IPS-18a (cell line): Measurements from ENCODE around the gene LIX1.
"Not testable (repeated sequence)": the region's sequence is repeated elsewhere in the genome, so short reads cannot be mapped to it uniquely, and the experiment has no call there.

ENCODE experiments used
- H3K27ac ChIP-seq: one replicate; pipeline ENCODE4 v1.5.1; 2013; ENCODE audit warnings: low read length
- H3K27me3 ChIP-seq: one replicate; pipeline ENCODE4 v1.6.1; 2013; ENCODE audit warnings: mild to moderate bottlenecking, low read length; ENCODE audit not compliant: control insufficient read depth, insufficient read depth
- H3K36me3 ChIP-seq: one replicate; pipeline ENCODE4 v1.6.1; 2013; ENCODE audit warnings: low read depth, low read length; ENCODE audit not compliant: control insufficient read depth
- H3K4me1 ChIP-seq: one replicate; pipeline ENCODE4 v1.6.1; 2013; ENCODE audit warnings: low read depth, low read length; ENCODE audit not compliant: control insufficient read depth
- H3K4me3 ChIP-seq: one replicate; pipeline ENCODE4 v1.5.1; 2013; ENCODE audit warnings: low read length
- H3K9ac ChIP-seq: one replicate; pipeline ENCODE4 v1.6.1; 2013; ENCODE audit warnings: mild to moderate bottlenecking, low read length, moderate library complexity
- H3K9me3 ChIP-seq: one replicate; pipeline ENCODE4 v1.6.1; 2013; ENCODE audit warnings: low read depth, low read length; ENCODE audit not compliant: control insufficient read depth

LIX1 gene

GRCh38 chr5:97141031-97141430 lies 1.4 kb downstream of the LIX1 start:
- Histone ChIP-seq H3K9me3 (no peaks in the 10 kb centered on the region), H3K36me3 (no peaks in the 10 kb centered on the region), H3K27ac (no peak overlapping the region), H3K9ac (no peak overlapping the region), H3K27me3 (no peaks in the 10 kb centered on the region), H3K4me3 (peak overlapping the region; percentile 49), H3K4me1 (peaks cover 33% of the 10 kb centered on the region)

DNA sequence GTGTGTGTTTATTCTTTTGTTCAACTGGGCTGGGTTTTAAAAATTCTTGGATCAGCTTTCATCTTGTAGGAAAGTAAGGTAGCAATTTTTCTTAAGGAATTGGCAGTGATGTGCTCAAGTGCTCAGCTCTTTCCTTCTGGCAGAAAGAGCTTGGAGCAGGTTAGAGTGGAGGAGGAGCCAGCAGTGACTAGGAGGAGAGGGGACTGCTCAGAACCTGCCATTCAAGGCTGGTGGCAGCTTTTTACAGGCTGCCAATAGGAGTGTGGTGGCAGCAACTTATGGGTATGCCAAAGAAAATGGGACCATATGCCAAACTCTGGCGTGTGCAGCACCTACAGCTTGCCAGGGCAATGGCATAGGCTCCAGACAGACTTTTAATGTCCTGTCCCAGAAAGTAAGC lies 2.2 kb downstream of the LIX1 start:
- not testable (repeated sequence) for H3K27me3 ChIP-seq, H3K9ac ChIP-seq, H3K9me3 ChIP-seq, H3K36me3 ChIP-seq, H3K27ac ChIP-seq
- peak overlapping the region; percentile 49 for H3K4me3 ChIP-seq
- peaks cover 34% of the 10 kb centered on the region for H3K4me1 ChIP-seq

DNA sequence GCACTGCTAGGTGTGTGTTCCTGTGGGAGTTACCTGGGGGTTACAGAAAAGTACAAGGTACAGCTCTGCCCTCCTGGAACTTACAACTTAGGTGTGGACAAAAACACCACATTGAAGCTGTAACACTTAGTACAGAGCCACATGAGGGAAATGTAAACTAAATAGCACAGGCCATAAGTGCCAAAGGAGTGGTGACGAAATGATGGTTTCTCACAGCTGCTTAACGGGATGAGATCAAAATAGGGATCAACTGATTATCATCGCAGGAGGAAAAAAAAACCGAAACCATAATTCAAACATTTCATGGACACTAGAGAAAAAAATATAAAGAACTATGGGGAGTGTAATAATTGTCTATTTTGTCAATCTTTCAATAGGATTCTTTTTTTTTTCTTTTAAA lies 5.9 kb downstream of the LIX1 start:
- H3K9ac ChIP-seq, result no peak overlapping the region
- H3K27ac ChIP-seq, result no peak overlapping the region
- H3K4me3 ChIP-seq, result no peak overlapping the region
- H3K4me1 ChIP-seq, result peaks cover 25% of the 10 kb centered on the region
- H3K36me3 ChIP-seq, result no peaks in the 10 kb centered on the region
- no peaks in the 10 kb centered on the region for H3K27me3 ChIP-seq
- H3K9me3 ChIP-seq, result no peaks in the 10 kb centered on the region

- Histone ChIP-seq H3K27me3 (no peaks in the 10 kb centered on the region), H3K9ac (no peak overlapping the region), H3K4me3 (no peak overlapping the region), H3K36me3 (no peaks in the 10 kb centered on the region), H3K4me1 (peaks cover 21% of the 10 kb centered on the region), H3K27ac (no peak overlapping the region), H3K9me3 (no peaks in the 10 kb centered on the region)
Measured at GRCh38 chr5:97135868-97136267, 6.5 kb downstream of the LIX1 start.

DNA sequence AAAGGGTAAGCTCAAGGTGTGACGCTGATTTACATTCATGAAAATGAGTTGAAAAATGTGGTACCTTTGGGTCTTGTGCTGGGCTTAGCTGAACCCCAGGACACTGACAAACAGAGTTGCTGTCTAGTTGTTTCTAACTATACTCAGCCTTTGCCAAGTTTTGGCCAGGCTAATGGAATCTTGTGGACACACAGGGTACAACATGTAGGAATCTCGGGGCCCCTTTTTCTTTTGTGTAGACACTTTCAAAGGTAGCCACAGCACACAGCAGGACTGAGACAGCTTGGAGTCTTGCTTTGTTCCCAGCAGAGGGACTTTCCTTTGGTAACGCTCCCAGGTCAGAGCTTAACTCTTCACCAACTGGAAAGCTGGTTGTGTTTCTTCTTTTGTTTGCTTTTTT lies 7.8 kb downstream of the LIX1 start:
- Histone ChIP-seq H3K4me1 (peaks cover 11% of the 10 kb centered on the region), H3K27ac (peak overlapping the region; percentile 47), H3K9ac (no peak overlapping the region), H3K9me3 (no peaks in the 10 kb centered on the region), H3K27me3 (no peaks in the 10 kb centered on the region), H3K4me3 (no peak overlapping the region), H3K36me3 (no peaks in the 10 kb centered on the region)

DNA sequence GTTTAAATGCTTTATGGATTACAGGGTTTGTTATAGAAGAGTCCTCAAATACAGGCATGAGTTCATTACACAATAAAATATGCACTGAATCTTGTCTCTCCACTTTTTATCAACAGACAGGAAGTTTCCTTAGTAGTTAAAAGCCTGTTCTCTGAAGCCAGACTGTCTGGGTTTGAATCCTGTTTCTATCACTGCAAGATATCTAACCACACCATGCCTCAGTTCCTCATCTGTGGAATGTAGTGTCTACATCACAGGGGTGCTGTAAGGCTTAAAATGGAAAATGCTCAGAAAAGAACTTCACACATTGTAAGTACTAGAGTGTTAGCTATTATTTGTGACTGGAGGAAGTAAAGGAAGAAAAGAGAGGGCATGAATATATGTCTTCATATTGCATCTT lies 9.3 kb downstream of the LIX1 start:
- Histone ChIP-seq H3K4me3 (no peak overlapping the region), H3K36me3 (no peaks in the 10 kb centered on the region), H3K9ac (no peak overlapping the region), H3K27me3 (no peaks in the 10 kb centered on the region), H3K4me1 (peaks cover 11% of the 10 kb centered on the region), H3K9me3 (no peaks in the 10 kb centered on the region), H3K27ac (no peak overlapping the region)

GRCh38 chr5:97131921-97132320 lies 10.5 kb downstream of the LIX1 start:
- Histone ChIP-seq H3K4me3 (no peak overlapping the region), H3K36me3 (no peaks in the 10 kb centered on the region), H3K4me1 (peaks cover 10% of the 10 kb centered on the region), H3K27me3 (no peaks in the 10 kb centered on the region), H3K9ac (no peak overlapping the region), H3K9me3 (no peaks in the 10 kb centered on the region), H3K27ac (no peak overlapping the region)

- Histone ChIP-seq H3K9ac (no peak overlapping the region), H3K27me3 (no peaks in the 10 kb centered on the region), H3K9me3 (no peaks in the 10 kb centered on the region), H3K4me3 (no peak overlapping the region), H3K36me3 (no peaks in the 10 kb centered on the region), H3K4me1 (peaks cover 7% of the 10 kb centered on the region), H3K27ac (no peak overlapping the region)
Measured at GRCh38 chr5:97131139-97131710, 11.2 kb downstream of the LIX1 start.

DNA sequence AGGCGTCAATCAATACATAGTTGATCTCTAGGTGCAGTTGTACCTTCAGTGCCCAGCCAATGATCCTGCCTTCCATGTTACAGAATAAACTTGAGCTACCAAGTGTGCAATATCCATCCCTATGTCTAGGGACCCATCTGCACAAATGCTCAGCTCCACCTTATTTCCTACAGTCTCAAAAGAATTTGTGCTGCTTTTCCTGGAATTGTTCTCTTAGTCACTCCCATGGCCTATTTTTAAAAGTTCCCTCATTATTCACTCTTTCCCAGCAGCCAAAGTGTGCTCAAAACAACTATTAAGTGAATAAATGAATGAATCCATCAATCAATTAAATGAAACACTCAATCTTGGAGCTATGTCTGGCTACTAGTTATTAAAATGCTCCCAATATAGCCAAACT lies 14.7 kb downstream of the LIX1 start:
- no peaks in the 10 kb centered on the region for H3K36me3 ChIP-seq
- H3K27ac ChIP-seq, result no peak overlapping the region
- no peak overlapping the region for H3K4me3 ChIP-seq
- no peaks in the 10 kb centered on the region for H3K9me3 ChIP-seq
- no peaks in the 10 kb centered on the region for H3K4me1 ChIP-seq
- no peak overlapping the region for H3K9ac ChIP-seq
- H3K27me3 ChIP-seq, result no peaks in the 10 kb centered on the region

GRCh38 chr5:97125125-97125683 lies 17.2 kb downstream of the LIX1 start:
- H3K4me1 ChIP-seq, result no peaks in the 10 kb centered on the region
- no peak overlapping the region for H3K27ac ChIP-seq
- H3K9ac ChIP-seq, result no peak overlapping the region
- no peak overlapping the region for H3K4me3 ChIP-seq
- no peaks in the 10 kb centered on the region for H3K27me3 ChIP-seq
- H3K36me3 ChIP-seq, result no peaks in the 10 kb centered on the region
- H3K9me3 ChIP-seq, result no peaks in the 10 kb centered on the region

DNA sequence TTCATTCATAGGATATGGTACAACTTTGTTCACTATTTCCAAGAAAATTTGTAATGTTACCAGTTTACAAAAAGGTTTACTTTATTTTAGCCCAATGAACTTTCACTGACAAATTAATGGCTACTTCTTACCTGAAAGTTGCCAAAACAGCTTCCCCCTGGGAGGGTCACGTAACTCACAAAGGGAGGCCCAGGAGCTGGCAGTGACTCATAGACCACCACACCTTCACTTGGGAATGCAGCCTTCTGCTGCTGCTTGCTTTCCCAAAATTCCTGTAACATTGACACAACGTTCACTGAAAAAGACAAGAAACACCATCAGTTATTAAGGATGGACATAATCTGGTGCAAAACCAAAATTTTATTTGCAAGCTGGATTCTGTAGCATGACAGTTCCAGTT lies 18.1 kb downstream of the LIX1 start:
- Histone ChIP-seq H3K9ac (no peak overlapping the region), H3K4me1 (no peaks in the 10 kb centered on the region), H3K27ac (no peak overlapping the region), H3K9me3 (no peaks in the 10 kb centered on the region), H3K27me3 (no peaks in the 10 kb centered on the region), H3K36me3 (no peaks in the 10 kb centered on the region), H3K4me3 (no peak overlapping the region)

DNA sequence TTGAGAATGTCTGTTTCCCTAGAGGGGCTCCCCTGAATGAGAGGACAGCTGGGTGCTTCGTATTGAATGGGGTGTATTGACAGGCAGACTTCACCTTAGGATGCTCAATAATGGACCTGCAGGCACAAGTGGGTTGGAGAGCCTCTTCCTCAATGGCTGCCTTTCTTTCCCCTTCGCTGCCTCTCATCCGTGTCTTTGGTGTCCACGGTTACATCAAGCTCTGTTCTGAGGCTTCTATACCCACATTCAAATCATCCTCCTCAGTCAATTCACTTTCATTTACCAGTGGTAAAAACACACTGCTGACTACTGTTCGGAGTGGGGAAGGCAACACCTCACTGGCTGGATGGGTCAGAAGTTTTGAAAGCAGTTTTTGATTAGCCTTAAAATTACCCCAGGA lies 20.6 kb downstream of the LIX1 start:
- H3K9ac ChIP-seq, result no peak overlapping the region
- no peaks in the 10 kb centered on the region for H3K36me3 ChIP-seq
- no peaks in the 10 kb centered on the region for H3K9me3 ChIP-seq
- H3K27ac ChIP-seq, result no peak overlapping the region
- H3K4me1 ChIP-seq, result no peaks in the 10 kb centered on the region
- H3K4me3 ChIP-seq, result no peak overlapping the region
- no peaks in the 10 kb centered on the region for H3K27me3 ChIP-seq
